GM21360 (cell line): ENCODE data around the gene SLC35C1.
A peak's percentile ranks its signal among the peaks of the same experiment; 100 is the strongest.

Source experiments
- ATAC-seq: cut with Tn5 transposase; IDR thresholded peaks from one replicate; pipeline ENCODE4 v1.9.1; 2021; ENCODE audit warnings: mild to moderate bottlenecking, moderate library complexity; ENCODE audit not compliant: unreplicated experiment

The SLC35C1 gene

DNA sequence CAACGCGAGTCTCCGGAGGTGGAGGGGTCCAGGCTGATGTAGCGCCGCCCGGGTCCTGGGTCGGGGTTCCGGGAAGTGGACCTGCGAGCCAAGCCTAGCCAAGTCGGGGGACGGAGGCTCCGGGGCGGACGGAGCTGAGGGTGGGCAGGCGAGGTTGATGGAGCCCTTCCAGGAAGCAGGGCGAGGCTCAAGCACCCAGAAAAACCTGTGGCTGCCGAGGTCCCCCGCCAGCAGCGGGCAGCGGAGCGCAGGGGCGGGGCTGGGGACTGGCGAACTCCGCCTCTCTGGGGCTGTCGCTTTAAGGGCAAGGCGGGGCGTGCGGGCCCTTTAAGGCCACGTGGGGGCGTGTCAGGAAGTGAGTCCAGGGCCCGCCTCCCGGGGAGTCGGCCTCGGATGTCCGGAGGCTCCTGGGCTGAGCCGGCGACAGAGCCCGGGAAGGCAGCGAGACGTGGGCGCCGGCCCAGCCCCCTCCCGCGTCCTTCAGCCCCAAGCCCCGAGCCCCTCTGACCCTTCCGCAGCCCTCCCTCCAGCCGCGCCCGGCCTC is at the start of gene SLC35C1:
SLC35C1 (plus strand) TSS at position 389 of the 544 bp plus-strand sequence. CDS start 653 bp downstream, outside the sequence.
- peak; percentile 91 for ATAC-seq

DNA sequence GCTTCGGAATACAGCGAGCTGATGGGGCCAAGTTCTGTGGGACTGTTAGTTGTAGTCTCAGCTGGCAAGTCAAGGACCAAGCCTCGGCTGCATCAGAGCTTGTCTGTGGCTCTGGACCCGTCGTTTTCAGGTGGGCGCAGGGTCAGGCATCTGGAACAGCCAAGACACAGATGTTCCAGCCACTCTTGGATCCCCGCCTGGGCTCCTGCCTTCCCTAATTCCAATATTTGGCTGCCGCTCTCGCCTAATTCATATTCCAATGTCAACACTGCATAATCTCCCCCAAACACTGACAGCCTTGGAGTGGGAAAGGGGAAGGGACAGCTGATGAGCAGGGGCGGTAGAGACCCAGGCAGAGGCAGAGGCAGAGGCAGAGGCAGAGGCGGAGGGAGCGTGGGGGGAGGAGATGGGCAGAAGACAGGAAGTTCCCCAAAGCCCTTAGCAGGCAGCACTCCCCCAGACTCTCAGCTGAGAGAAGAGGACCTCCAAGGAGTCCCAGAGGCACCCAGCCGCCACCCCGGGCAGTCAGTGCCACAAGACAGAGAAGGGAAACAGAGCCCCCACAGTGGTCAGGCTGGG is 49.6 kb upstream of the SLC35C1 start:
- ATAC-seq = no peak

DNA sequence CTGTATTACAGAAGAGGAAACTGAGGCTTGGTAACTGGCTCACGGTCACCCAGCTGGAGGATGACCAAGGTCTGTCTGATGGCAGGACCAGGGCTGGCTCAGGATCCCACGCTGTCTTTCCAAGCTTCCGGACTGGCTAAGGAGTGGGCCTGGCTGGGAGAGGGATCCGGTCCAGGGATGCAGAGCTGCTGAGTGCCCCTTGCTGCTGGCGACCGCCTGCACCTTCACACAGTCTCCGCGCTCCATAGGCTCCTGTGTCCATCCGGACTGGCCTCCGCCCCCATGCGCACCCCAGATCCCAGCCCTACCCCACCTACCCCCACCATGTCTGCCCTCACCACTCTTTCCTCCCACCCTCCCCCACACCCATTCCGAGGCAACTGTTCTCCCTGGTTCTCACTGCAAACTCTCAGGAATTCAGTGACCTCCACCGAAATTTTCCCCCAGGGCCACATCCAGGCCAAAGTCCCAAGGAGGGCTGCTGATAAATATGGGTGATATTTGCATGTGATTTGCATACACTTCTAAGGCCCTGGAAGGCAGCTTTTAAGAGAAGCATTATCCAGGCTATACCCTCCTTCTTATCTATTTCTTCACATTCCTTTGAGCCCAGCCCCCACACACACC is 48.5 kb upstream of the SLC35C1 start:
- no peak for ATAC-seq

DNA sequence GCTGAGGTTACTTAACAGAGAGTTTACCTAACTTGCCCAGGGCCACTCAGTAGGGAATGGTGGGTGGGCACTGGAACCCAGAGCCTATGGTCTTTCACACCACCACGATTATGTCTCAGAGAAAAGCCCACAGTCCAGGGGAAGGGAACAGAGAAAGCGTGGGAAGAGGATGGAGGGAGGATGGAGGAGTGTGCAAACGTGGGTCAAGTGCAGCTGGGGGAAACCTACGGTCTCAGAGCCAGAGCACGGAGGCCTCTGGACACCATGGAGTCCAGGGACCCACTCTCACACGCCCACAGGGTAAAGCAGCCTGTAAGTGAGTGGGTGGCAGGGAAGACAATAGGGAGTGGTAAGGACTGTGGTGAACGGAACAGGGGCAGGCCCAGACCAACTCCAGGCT is 47.3 kb upstream of the SLC35C1 start:
- no peak for ATAC-seq

DNA sequence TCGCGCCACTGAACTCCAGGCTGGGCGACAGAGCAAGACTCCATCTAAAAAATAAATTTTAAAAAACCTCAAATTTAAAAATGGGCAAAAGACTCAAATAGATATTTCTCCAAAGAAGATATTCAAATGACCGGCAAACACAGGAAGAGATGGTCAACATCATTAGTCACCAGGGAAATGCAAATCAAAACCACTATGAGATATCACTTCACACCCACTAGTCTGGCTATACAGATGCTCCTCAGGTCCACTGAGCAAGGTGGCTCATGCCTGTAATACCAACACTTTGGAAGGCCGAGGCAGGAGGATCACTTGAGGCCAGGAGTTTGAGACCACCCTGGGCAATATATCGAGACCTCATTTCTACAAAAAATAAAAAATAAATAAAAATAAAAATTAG is 43.3 kb upstream of the SLC35C1 start:
- no peak for ATAC-seq

DNA sequence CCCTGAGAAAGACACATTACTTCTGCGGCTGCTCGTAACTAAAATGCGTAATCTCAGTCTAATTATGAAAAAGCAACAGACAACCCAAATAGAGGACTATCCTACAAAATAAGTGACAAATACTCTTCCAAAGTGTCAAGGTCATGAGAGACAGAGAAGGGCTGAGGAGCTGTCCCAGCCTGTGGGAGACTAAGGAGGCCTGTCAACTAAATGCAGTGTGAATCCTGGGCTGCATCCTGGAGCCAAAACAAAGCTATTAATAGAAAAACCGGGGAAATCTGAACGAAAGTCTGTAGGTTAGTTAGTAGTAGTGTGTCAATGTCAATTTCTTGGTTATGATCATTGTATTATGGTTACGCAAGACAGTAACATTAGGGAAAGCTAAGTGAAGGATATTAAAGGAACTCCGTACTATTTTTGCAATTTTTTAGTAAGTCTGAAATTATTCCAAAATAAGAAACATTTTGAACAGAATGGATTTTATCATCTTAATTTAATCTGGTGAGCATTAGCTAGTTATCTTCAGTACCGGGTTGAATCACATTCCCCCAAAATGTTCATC is 39.8 kb upstream of the SLC35C1 start:
- no peak for ATAC-seq

DNA sequence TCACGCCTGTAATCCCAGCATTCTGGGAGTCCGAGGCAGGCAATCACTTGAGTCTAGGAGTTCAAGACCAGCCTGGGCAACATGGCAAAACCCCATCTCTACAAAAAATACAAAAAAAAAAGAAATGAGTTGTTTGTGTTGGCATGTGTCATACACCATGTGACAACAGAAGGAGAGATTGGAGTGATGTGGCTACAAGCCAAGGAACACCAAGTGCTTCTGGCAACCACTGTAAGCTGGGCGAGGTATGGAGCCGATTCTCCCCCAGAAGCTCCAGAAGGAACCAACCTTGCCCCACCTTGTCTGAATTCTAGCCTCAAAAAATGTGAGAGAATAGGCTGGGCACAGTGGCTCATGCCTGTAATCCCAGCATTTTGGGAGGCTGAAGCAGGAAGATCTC is 39.1 kb upstream of the SLC35C1 start:
- no peak for ATAC-seq

DNA sequence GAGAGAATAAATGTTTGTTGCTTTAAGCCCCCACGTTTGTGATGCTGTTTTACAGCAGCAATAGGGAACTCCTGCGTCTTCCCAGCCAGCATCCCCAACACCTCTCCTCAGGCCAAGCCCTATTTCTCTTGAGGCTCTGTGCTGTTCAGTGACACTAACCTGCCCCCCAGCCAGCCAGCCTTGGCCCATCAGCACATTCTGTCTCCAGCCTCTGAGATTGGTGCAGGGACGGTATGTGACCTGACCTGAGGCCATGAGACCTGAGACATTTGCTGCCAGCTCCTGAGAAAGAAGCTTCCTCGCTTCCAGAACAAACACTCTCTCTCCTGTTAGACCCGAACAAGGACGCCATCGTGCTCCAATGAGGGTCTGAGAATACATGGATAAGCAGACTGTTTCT is 38.5 kb upstream of the SLC35C1 start:
- no peak for ATAC-seq

DNA sequence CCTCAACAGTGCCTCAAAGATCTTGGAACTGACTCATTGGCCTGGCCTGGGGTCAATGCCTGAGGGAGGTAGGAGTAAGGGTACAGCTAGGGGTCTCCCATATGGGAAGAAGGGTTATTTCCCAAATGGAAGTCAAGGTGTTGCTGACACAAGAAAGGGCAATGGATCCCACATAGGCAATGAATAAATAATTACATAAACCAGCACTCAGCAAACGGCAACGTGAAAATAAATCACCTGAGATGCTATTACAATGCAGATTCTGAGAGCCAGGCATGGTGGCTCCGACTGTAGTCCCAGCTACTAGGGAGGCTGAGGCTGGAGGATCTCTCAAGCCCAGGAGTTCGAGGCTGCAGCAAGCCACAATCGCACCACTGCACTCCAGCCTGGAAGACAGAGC is 36.5 kb upstream of the SLC35C1 start:
- ATAC-seq = no peak

DNA sequence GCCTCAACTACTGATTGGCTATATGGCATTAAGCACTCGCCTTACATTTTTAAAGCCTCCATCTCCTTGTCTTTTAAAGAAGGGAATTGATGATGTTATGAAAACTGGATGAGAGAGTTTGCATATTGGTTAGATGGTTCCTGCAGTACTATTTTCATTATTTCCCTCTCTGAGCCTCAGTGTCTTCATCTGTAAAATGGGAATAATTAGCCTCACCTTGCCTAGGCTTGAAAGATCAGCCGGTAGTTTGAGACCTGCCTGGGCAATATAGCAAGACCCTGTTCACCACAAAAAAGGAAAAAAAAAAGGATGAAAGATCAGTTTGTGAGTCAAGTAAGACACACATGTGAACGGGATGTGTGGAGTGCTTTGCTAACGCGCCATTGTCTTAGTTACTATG is 35.0 kb upstream of the SLC35C1 start:
- no peak for ATAC-seq

DNA sequence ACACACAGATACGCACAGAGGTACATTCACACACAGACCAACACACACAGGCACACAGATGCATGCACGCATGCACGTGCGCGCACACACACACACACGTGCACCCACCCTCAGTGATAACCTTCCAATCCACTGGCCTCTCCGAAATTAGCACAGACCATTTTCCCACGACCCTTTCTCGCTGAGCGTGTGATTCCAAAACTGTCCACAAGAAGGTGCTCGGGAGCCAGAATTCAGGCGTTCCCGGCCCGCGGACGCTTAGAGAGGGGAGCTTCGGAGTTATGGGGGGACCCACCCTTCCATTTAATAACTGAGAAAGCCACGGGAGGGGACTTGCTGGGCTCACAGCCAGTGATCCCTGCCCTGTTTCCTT is 33.8 kb upstream of the SLC35C1 start:
- ATAC-seq = peak; percentile 30

DNA sequence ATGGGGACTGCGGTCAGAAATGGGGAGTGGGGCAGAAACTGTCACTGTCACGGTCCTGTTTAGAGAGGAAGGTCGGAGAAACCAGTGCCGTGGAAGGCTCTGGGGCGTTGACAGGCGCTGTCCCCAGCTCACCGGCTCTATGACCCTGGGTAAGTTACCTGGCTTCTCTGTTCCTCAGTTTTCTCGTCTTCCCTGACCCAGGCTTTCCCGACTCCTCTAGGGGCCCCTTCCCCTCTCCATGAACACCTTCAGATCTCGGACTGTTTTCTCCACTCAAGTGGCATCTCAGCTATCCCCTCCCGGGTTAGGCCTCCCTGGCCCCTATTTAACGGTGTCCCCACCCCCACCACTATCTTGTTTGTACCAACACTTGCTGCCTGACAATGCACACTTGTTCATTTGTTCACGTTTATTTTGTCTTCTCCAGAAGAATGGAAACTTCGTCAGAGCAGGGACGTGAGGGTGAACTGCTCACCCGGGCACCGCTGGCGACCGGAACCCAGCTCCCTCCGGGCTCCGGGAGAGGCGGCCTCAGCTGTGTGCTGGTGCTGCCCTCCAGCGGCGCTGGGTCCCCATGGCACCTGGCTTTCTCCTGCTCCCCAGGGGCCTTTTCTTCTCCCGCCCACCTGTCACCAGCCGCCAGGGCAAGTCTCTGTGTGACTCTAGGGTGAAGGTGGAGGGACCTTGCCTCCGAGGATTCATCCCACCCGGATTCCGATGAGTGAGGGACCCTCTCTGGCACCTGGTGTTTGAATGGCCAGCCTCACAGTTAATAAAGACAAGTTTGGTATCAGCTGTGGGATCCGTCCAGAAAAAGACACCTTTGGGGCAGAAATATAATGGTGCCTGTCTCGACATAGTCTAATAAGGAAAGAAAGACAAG is 33.1 kb upstream of the SLC35C1 start:
- ATAC-seq = peak; percentile 84

DNA sequence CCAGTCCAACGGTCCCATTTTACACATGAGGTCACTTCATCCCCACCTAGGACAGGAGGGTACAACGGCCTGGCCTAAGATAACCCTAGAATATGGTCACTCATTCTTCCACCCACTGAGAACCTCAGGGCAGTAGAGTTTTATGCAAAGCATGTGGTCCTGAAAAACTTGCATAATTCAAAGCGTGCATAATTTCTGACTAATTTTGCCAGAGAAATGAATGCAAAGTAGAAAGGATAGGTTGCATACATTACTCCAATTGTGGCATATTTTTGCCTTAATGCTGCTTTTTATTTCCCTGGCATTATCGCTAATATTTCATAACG is 32.5 kb upstream of the SLC35C1 start:
- ATAC-seq = no peak

DNA sequence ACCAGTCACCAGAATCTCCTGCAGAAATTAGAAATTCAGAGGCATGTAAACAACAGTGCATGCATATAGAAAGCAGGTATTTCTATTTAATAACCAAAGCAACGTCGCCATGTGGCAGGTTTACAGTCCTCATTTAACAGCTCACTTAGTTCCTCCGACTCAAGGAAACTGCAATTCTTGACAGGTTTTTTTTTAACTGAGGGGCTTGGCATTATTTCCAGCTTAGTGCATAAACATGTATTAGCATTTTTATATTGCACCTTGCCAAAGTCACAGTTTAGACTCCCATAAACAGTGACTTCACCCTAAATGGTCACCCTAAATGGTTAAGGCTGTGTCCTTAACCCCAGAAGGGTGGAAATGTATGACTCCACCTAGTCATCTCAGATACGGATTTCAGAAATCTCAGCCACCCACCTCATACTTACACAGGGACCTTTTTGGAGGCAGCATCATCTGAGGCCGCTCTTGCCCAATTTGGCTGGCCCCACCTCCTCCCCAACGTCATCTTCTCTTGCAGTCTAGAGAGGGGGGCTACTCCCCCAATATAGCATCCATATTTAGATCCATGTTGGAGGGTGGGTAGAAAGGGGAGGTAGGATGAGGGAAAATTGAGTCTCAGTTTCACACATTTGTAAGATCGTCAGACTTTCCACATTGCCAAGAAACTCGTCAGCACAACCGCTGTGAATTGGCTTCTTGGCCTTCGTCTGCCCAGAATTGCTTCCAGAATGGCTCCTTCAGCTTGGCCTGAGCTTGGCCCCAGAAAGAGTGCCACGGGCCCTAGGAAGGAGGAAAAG is 31.8 kb upstream of the SLC35C1 start:
- no peak for ATAC-seq

DNA sequence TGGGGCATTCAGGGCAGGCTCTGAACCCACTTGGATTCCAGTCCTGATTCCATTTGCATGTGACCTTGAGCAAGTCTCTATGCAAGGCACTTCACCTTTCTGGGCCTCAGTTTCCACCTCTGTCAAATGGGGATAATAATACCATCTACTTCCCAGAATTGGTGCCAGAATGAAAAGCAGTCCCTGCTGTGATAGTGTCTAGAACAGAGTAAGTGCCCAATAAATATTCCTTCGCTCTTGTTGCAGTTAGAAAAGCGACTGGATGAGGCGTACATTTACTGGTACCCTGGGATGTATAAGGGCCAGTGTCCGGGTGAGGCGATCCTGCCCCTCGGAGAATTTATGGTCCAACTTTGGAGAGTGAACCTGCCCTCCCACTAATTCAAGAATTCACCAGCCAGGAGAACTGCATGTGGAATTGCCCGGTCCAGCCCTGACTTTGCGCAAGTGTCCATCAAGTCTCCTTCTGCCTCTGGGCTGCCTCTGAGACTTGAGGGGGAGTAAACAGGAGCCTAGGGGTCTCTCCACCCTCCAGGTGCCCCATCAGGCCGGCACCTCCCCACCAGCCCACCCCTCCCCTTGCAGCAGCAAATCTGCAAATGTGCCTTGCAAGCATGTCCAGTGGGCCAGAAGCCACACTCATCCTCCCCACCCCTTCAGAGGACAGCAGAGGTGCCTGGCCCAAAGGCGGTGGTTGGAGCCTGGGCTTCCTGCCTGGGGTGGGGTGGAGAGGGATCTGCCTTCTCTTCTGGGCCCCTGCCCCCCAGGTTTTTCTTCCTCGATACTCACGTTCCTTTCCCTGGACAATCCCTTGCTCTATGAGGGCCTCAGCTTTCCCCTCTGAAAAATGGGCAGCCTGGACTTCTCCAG is 30.9 kb upstream of the SLC35C1 start:
- no peak for ATAC-seq

DNA sequence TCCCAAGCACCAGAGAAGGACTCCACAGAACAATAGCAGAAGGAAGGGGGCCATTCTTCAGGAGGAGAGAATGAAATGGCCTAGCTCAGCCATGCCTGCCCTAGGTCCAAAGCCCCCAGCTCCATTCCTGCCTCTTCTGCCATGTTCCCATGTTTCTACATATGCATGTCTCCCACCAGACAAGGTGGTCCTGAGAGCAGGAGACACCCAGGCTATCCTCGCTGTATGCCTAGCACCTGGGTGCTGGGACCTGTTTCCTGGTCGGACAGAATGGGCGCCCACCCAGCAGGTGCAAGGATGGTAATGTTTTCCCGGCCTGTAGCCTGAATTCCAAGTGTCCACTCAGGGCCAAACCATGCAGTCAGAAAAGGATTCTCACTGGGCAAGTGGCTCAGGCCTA is 30.2 kb upstream of the SLC35C1 start:
- ATAC-seq = no peak

DNA sequence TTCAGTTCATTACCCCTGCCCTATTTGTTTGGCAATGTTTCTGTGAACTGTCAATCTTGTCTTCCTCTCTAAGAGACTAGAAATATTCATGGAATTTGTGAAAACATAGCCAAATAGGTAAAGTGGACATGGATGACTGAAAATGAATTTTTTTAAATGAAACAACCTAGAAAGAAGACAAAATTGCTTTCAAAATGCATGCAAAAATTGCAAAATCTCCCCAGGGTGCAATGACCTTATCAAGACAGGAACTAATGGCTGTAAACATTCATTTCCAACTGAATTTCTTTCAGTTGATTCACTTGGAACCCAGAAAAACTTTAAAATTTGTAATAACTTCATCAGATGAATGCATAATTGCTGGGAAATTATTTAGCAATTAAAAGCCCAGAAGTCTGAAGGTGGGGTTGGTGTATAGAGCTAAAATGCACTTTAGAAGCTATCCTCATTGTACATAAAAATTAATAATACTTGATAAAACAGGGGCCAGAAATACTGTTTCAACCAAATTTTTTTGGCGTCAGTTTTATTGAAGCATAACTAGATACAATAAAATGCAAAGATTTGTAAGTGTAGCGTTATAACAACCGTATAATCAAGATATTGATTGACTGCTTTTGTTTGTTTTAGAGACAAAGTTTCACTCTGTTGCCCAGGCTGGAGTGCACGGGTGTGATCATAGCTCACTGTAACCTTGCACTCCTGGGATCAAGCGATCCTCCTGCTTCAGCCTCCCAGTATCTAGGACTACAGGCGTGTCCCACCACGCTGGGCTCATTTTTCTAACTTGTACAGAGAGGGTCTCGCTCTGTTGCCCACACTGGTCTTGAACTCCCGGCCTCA is 27.6 kb upstream of the SLC35C1 start:
- ATAC-seq = no peak

DNA sequence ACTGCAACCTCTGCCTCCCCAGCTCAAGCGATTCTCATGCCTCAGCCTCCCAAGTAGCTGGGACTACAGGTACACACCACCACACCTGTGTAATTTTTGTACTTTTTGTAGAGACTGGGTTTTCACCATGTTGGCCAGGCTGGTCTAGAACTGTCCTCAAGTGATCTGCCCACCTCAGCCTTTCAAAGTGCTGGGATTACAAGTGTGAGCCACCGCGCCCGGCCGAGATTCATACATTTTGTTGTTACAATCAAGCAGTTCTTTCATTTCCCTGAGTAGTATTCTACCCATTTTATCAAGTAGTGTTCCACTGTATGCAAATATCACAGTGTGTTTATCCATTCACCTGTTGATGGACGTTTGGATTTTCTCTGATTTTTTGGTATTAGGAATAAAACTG is 26.6 kb upstream of the SLC35C1 start:
- ATAC-seq = no peak

DNA sequence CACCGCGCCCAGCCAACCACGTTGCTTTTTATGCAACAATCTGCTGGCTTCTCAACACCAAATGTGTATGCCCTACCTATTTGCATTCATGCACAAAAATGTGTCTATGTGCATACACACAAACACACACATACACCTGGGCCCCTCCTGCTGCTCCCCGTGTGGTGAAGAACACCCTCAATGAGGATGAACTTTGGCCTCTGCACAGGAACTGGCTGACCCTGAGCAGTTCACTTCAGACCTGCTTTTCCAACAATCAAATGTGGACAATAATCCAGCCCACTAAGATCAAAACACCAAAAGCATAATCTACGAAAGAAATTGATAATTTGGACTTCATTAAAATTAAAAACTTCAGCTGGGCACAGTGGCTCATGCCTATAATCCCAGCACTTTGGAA is 25.3 kb upstream of the SLC35C1 start:
- ATAC-seq = no peak
